ENCODE data around the gene MYL9.

GRCh38 chr20:36528875-36529417 lies 12.4 kb upstream of the MYL9 start:
- TF ChIP-seq, protein P1, sequence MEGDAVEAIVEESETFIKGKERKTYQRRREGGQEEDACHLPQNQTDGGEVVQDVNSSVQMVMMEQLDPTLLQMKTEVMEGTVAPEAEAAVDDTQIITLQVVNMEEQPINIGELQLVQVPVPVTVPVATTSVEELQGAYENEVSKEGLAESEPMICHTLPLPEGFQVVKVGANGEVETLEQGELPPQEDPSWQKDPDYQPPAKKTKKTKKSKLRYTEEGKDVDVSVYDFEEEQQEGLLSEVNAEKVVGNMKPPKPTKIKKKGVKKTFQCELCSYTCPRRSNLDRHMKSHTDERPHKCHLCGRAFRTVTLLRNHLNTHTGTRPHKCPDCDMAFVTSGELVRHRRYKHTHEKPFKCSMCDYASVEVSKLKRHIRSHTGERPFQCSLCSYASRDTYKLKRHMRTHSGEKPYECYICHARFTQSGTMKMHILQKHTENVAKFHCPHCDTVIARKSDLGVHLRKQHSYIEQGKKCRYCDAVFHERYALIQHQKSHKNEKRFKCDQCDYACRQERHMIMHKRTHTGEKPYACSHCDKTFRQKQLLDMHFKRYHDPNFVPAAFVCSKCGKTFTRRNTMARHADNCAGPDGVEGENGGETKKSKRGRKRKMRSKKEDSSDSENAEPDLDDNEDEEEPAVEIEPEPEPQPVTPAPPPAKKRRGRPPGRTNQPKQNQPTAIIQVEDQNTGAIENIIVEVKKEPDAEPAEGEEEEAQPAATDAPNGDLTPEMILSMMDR (IDR thresholded peaks at IDR 0.05), result no peak
- TF ChIP-seq REST (IDR thresholded peaks at IDR 0.05) (no peak), CEBPB (IDR thresholded peaks at IDR 0.05) (no peak), BHLHE40 (IDR thresholded peaks at IDR 0.05; ENCODE audit: low read depth, low read length) (no peak), ZFP36 (IDR thresholded peaks at IDR 0.05; ENCODE audit: borderline replicate concordance, partially characterized antibody) (no peak), SMC3 (IDR thresholded peaks at IDR 0.05) (no peak), EP300 (IDR thresholded peaks at IDR 0.05) (no peak), MYC (IDR thresholded peaks at IDR 0.05; ENCODE audit: borderline replicate concordance, low read length) (no peak), ESRRA (IDR thresholded peaks at IDR 0.05; ENCODE audit: borderline replicate concordance, low read length) (no peak), PHF8 (IDR thresholded peaks at IDR 0.05; ENCODE audit: borderline replicate concordance, low read depth) (no peak), POLR2A (IDR thresholded peaks at IDR 0.05; ENCODE audit: low read length) (no peak)
- TF ChIP-seq, protein P2, sequence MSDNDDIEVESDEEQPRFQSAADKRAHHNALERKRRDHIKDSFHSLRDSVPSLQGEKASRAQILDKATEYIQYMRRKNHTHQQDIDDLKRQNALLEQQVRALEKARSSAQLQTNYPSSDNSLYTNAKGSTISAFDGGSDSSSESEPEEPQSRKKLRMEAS (IDR thresholded peaks at IDR 0.05), result no peak

Measured in A549 (cell line).